Stimulated activated CD4-positive, alpha-beta T cell treated with anti-CD3 and anti-CD28 coated beads, Interleukin-1b, Interleukin-23, amount 100 ng/mL, for 48 hours (primary cell): Measurements from ENCODE around the gene MAD1L1.
A peak's percentile ranks its signal among the peaks of the same experiment; 100 is the strongest.
"Not testable (repeated sequence)": the region's sequence is repeated elsewhere in the genome, so short reads cannot be mapped to it uniquely, and the experiment has no call there.

Experiments used
- DNase-seq: peaks from one replicate; pipeline ENCODE4 v3.0.0-alpha.2; 2020

MAD1L1 gene

GRCh38 chr7:1931951-1932270 lies 300.8 kb downstream of the MAD1L1 start:
- DNase-seq: no peak

- DNase-seq: no peak
These were observed 301.3 kb downstream of the MAD1L1 start for GRCh38 chr7:1931256-1931950.

- no peak for DNase-seq
These were observed 302.2 kb downstream of the MAD1L1 start for GRCh38 chr7:1930381-1931065.

- not testable (repeated sequence) for DNase-seq
These were observed 303.3 kb downstream of the MAD1L1 start for GRCh38 chr7:1929349-1929925.

GRCh38 chr7:1928645-1929348 lies 303.9 kb downstream of the MAD1L1 start:
- DNase-seq: no peak

GRCh38 chr7:1927937-1928644 lies 304.7 kb downstream of the MAD1L1 start:
- no peak for DNase-seq

- DNase-seq: no peak
These were observed 305.8 kb downstream of the MAD1L1 start for GRCh38 chr7:1926908-1927306.

- DNase-seq: peak; percentile 27
These were observed 306.5 kb downstream of the MAD1L1 start for GRCh38 chr7:1925973-1926907.

GRCh38 chr7:1925349-1925748 lies 307.4 kb downstream of the MAD1L1 start:
- DNase-seq: no peak

GRCh38 chr7:1924258-1924817 lies 308.4 kb downstream of the MAD1L1 start:
- no peak for DNase-seq

GRCh38 chr7:1923409-1924257 lies 309.1 kb downstream of the MAD1L1 start:
- no peak for DNase-seq

GRCh38 chr7:1922870-1923236 lies 309.9 kb downstream of the MAD1L1 start:
- no peak for DNase-seq

- DNase-seq: peak; percentile 69
These were observed 310.5 kb downstream of the MAD1L1 start for GRCh38 chr7:1922071-1922869.

- no peak for DNase-seq
These were observed 311.9 kb downstream of the MAD1L1 start for GRCh38 chr7:1920881-1921280.

GRCh38 chr7:1920266-1920681 lies 312.5 kb downstream of the MAD1L1 start:
- DNase-seq: peak; percentile 44

GRCh38 chr7:1919539-1920265 lies 313.0 kb downstream of the MAD1L1 start:
- no peak for DNase-seq

GRCh38 chr7:1918881-1919525 lies 313.7 kb downstream of the MAD1L1 start:
- no peak for DNase-seq

- DNase-seq: no peak
These were observed 314.6 kb downstream of the MAD1L1 start for GRCh38 chr7:1918063-1918645.
